Omental fat pad (tissue), 4 donors: Measurements from ENCODE around the gene BANP. TPM values are rescaled to one million over a fixed set of nuclear protein-coding genes. Genes with fewer than 3 reads are reported as not detected.

Experiments
- ATAC-seq: fragments of 150-250 bp; one replicate; pipeline ENCODE4 v1.9.1; 2016; ENCODE audit warnings: mild to moderate bottlenecking, moderate library complexity; ENCODE audit not compliant: low FRiP score
- DNase-seq: peaks from one replicate; pipeline ENCODE4 v3.0.0-alpha.2; 2019; ENCODE audit warnings: low spot score
- CTCF ChIP-seq, 3 donors: fragments of 450-650 bp; IDR thresholded peaks; one replicate each; pipeline ENCODE4 v1.5.1; 2016 to 2017; ENCODE audit warnings: antibody characterized with exemption in 3 of 3, mild to moderate bottlenecking in 3 of 3, moderate library complexity in 2 of 3
- total RNA-seq, 4 donors: library from RNA; depleted of rRNA; stranded (reverse); fragments of >200 nt; gene quantifications; one replicate each; pipeline ENCODE4 v1.1.0, GENCODE V29; 2016

Gene BANP
- total RNA-seq, 4 donors from 2014 or later = 20.5 to 35.8 (median 24.6) TPM

GRCh38 chr16:87945351-87946042 lies 5.7 kb upstream of the BANP start:
- DNase-seq (no peak), ATAC-seq (peak; percentile 62)
- no peak for TF ChIP-seq CTCF (IDR thresholded peaks at IDR 0.05)

GRCh38 chr16:87946596-87947347 lies 4.5 kb upstream of the BANP start:
- no peak for DNase-seq
- no peak for TF ChIP-seq CTCF (IDR thresholded peaks at IDR 0.05)
- ATAC-seq = no peak

GRCh38 chr16:87947356-87948118 lies 3.7 kb upstream of the BANP start:
- ATAC-seq (no peak), DNase-seq (no peak)
- no peak for TF ChIP-seq CTCF (IDR thresholded peaks at IDR 0.05)

GRCh38 chr16:87948119-87948545 lies 3.1 kb upstream of the BANP start:
- DNase-seq = no peak
- no peak for ATAC-seq
- no peak for TF ChIP-seq CTCF (IDR thresholded peaks at IDR 0.05)

GRCh38 chr16:87948735-87949070 lies 2.5 kb upstream of the BANP start:
- no peak for TF ChIP-seq CTCF (IDR thresholded peaks at IDR 0.05)
- DNase-seq (no peak), ATAC-seq (no peak)

- ATAC-seq (no peak), DNase-seq (no peak)
Measured at GRCh38 chr16:87949071-87949744, 2.0 kb upstream of the BANP start.

More at GRCh38 chr16:87949071-87949744, 2.0 kb upstream of the BANP start:
- TF ChIP-seq CTCF (IDR thresholded peaks at IDR 0.05) = no peak
